Right ventricle myocardium inferior (tissue), 1 donor: Measurements from ENCODE around the gene SP5. TPM values are rescaled to one million over a fixed set of nuclear protein-coding genes. Genes with fewer than 3 reads are reported as not detected.

ENCODE experiments used
- ATAC-seq: fragments of 200-7000 bp; cut with Tn5 transposase; one replicate; pipeline ENCODE4 v1.9.1; 2020; ENCODE audit warnings: mild to moderate bottlenecking, moderate library complexity
- DNase-seq: peaks from one replicate; pipeline ENCODE4 v3.0.0; 2021; ENCODE audit errors: missing footprints
- intact Hi-C: fragments of 100-400 bp; cut with DNase I; formaldehyde crosslinking; loops from one replicate; pipeline ENCODE4 v1.11.0; 2022
- total RNA-seq: library from RNA; stranded (reverse); fragmentation: NEBNext Ultra II Directional; extraction: Animal tissue kit (Norgen Biotek cat#: 25700); gene quantifications from one replicate; pipeline ENCODE4 v1.2.1, GENCODE V29; 2021
- donor health status: DM: no; HTN: yes; CAD: no; lungs with severe emphysema.

The SP5 gene
- total RNA-seq, 1 donor from 2014 or later: 0.19 TPM

DNA sequence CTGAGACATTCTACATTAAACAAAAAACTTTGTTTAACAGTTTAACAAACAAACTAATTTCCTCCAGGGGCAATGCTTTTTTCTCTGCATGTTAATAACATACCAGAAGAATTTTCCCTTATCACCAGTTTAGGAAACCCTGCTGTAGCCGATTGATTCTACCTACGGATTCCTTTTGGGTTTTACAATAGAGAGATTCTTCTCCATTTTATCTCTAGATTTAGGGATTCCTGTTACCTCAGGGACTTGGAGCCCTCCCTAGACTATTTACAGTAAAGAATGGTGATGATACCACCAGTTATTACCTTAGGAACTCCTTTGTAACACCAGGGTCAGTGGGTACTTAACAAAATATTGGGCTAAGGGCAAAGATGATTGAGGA, 49.7 kb downstream of the SP5 start:
- intact Hi-C loops: no loop called here
- ATAC-seq: no peak
- DNase-seq: no peak

DNA sequence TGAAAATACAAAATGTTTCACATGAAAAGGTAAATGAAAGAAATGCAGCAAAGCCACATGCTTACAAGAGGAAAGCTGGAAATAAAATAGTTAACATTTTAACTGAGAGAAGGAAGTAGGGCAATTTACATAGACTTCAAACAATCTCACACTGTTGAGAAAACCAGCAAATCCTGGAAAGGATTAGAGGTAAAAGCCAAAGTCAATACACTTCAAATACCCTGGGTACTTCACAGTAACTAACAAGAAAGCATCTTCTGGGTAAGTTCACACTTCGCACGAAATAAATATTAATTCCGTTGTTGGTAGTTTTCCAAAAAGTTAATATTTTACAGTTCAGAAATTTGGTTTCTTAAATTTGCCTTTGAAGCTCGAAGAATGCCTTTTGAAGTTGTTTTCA, 51.6 kb downstream of the SP5 start:
- intact Hi-C loops: no loop called here
- DNase-seq: no peak
- no peak for ATAC-seq

Other genes with a start within 250 kb of the SP5 start
- not detected for gene ERICH2, start 55.0 kb downstream of the SP5 start, total RNA-seq
- gene GAD1, start 101.5 kb downstream of the SP5 start, total RNA-seq: not detected
- gene GORASP2, start 213.9 kb downstream of the SP5 start, total RNA-seq: 57.1 TPM